ENCODE measurements around the gene CHPF.

The CHPF gene

DNA sequence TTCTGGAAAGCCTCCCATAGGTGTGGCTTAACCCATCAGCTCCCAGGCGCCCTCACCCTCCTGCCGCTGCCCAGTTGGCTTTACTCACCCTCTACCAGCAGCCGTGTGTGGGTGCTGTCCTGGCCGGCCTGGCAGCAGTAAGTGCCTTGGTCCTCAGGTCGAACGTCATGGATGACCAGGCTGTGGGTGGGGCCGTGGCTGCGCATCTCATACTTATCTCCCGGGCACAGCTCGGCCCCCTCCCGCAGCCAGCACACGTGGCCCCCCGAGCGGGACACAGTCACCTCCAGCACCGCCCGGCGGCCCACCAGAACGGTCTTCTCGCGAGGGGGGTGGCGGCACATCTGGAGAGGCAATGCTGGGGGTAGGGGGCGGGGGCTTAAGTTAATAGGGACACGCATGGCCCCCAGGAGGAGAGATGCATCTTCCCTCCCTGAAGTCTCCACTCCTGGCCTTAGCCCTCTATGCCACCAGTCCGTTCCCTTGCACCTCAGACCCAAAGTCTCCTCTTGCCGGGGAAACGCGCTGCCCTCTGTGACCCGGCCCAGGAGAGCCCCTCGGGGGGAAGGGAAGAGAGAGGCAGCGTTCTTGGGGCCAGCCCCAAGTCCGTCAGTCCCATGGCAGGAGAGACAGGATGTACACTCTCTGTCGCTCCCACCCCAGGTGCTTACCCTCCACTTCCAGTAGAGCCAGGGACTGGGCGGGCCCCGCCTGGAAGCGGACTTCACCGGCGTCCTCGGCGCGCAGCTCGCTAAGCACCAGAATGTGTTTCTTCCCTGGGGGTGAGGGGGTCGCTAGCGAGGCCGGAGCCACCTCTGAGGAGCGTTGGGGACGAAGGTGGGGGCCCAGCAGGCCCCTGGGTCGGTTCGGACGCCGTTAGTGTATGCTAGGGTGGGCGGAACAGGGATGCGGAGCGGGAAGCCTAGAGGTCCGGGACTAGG, 8.1 kb upstream of the CHPF start:
- DNase-seq: no peak

DNA sequence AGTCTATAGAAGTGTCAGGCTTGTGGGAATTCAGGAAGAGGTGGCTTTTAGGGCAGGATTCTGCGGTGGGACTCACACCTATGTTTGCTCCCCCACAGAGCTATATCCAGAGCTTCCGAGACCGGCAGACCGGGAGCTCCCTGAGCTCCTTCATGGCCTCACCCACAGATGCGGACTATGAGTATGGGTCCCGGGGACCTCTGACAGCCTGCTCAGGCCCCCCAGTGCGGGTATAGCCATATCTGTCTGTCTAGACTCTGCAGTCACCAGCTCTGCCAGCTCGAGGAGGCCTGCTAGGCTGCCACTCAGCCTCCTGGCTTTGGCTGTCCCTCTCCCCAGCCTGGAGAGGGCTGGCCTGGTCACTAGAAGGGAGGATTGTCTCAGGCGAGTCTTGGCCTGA, 6.0 kb upstream of the CHPF start:
- no peak for DNase-seq

DNA sequence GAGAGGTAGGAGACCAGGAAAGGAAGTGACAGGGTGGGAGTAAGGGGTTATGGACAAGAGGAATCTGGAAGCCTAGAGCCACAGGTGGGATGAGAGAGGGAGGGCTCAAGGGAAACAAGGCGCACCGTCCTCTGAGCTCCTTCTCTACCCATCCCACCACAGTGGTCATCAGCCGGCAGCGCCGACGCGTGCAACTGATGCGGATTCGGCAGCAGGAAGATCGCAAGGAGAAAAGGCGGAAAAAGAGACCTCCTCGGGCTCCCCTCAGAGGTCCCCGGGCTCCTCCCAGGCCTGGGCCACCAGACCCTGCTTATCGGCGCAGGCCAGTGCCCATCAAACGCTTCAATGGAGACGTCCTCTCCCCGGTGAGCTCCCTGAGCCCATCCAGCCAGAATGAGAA, 5.4 kb upstream of the CHPF start:
- no peak for DNase-seq

DNA sequence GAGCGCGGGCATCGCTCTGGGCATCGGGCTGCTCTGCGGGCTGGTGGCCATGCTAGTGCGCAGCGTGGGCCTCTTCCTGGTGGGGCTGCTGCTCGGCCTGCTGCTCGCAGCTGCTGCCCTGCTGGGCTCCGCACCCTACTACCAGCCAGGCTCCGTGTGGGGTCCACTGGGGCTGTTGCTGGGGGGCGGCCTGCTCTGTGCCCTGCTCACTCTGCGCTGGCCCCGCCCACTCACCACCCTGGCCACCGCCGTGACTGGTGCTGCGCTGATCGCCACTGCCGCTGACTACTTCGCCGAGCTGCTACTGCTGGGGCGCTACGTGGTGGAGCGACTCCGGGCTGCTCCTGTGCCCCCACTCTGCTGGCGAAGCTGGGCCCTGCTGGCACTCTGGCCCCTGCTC, 4.0 kb upstream of the CHPF start:
- no peak for DNase-seq

GRCh38 chr2:219545943-219546352, 2.3 kb upstream of the CHPF start:
- no peak for DNase-seq

- DNase-seq: no peak
Measured at GRCh38 chr2:219545295-219545942, 1.8 kb upstream of the CHPF start.

DNA sequence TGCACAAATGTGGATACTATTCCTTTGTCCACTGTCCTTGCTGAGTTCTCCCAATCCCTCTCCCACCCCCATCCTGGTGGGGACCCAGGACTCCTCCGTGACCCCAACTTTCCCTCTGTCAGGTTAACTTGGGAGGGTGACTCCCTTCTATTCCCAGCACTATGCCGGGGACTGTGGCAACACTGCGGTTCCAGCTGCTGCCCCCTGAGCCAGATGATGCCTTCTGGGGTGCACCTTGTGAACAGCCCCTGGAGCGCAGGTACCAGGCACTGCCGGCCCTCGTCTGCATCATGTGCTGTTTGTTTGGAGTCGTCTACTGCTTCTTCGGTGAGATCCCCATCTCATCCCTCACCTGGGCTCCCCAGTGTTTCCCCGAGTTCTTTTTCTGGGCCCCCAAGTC, 958 bp upstream of the CHPF start:
- DNase-seq: no peak

DNA sequence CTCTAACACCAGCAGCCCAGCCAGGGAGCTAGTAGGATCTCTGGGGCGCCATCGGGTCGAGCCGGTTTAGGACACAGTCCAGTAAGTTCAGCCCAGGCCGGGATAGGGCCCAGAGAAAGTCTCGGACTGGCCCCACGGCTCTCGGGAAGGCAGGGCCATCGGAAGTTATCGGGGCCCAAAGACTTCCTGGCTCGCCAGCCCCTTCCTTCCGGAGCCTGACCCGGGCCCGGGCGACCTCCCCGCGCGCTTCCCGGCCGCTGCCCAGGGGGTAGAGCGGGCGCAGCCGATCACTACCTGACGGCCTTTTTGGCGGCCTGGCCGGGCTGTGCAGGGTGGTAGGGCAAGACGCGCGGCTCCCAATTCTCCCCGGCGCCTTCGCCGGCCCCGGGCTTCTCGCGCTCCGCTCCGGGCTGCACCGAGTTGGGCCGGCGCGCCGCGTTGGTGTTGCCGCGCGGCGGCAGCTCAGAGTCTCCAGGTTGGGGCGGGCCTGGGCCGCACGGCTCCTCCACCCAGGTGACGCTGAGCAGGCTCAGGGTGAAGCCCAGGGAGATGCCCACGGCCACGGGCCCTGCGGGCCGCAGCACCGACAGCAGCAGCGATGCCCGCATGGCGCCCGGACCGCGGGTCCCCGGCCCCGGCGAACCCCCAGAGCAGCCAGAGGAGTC, 546 bp downstream of the CHPF start:
- no peak for DNase-seq

GRCh38 chr2:219541611-219542180, 1.9 kb downstream of the CHPF start:
- peak; percentile 86 for DNase-seq

- no peak for DNase-seq
Measured at GRCh38 chr2:219540784-219541504, 2.7 kb downstream of the CHPF start.

DNA sequence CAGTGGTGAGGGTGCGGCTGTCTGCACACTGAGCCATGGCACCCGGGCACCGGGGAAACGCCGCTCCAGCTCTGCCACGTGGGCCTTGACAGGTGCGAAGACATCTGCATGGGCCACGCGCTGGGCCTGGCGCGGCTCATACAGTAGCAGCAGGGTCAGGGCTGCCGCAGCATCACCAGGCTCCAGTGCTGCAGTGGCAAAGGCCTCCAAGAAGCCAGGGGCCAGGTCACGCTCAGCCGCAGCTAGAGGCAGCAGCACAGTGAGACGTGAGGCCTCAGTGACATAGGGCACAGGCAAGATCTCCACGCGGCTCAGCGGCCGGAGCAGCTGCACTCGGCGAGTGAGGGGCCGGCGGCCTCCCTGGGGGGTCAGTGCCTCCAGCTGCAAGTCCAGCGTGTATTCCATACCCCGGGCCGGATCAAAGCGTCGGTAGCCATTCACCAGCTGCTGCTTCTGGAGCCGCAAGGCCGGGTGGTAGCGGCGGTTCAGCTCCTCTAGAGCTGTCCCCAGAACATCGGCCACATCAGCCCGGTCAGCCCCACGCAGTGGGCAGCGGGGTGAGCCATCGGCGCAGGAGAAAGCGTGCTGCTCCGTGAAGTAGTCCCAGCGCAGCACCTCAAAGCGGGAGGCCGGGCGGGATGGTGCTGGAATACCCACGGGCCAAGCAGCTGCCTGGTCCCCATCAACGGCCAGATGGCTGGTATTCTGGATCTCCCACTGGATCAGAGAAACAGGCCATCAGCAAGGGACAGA, 3.5 kb downstream of the CHPF start:
- DNase-seq: no peak

- DNase-seq: no peak
Measured at GRCh38 chr2:219538956-219539788, 4.4 kb downstream of the CHPF start.

- no peak for DNase-seq
Measured at GRCh38 chr2:219538504-219538951, 5.1 kb downstream of the CHPF start.

DNA sequence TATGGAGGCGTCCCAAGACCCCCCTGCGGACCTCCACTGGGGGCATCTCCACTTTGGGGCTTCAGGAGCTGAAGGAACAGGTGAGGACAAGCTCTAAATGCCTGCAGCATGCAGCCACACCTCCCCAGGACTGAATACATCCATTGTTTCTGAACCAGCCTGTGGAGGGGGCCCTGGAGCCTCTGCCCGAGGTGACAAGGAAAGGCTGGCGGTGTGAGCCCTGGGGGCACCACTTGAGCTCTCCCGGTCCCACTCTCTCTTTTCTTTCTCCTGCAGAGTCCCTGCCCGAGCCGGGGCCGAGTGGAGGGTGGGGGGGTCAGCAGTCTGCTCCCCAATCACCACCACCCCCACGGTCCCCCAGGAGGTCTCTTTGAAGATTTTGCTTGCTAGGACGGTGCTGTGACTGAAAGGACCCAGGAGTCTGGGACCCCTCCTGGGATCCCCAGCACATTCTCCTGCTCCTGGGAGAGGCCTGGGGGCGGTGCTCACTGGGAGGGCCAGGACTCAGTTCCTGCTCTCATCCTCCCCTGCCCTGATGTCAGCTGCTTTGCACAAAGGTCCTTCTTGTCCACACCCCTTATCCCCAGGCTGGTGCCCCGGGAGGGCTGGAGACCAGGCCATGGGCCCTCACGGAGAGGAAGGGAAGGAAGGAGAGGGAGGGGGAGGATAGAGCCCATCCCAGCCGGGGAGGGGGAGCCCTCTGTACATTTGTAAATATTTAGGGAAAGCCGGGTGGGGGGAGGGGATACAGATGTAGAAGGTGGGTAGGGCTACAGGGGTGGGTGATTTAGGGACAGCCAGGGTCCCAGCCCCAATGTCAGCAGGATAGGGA, 5.7 kb downstream of the CHPF start:
- DNase-seq: no peak

GRCh38 chr2:219536967-219537366, 6.6 kb downstream of the CHPF start:
- no peak for DNase-seq

DNA sequence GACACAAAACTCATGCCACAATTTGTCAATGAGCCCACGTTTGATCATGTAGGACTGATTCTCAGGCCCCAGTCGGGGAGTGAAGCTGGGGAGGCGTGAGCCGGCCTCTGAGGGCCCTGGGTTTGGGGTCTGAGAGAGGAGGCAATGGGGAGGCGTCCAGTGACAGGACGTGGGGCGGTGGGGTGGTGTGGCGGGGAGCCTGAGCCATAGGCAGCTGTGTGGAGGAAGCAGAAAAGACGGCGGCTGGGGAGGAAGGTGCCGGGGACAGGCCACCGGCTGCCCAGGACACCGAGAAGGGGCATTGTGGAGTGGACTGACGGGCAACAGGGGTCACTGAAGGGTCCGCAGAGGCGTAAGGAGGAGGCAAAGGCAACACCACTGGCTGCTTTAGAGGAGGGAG, 7.2 kb downstream of the CHPF start:
- no peak for DNase-seq

DNA sequence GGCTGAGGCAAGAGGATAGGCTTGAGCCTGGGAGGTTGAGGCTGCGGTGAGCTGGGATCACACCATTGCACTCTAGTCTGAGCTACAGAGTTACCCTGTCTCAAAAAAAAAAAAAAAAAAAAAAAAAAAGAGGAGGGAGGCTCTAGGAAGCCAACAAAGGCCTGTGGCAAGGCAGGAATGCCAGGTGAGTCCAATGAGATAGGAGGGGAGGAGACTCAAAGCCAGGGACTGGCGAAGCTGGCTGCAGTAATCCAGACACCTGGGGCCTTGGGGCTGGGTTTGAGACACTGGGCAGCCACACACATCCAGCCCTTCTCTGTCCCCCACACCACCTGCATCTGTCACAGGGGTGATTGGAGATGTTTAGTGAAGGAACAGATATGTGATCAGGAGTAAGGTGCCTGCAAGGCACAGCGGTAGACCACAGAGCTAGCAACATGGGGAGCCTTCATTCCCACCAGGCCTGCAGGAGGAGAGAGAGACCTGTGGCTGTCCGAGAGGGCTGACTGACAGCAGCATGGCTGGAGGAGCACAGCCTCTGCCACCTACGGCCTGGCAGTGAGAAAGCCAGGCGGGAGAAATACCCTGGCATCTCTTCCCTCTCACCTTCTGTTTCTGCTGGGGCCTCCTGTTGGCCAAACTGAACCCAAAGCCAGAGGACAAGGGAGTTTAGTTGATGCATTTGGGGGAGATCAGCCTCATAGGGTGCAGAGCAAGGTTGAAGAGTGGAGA, 9.5 kb downstream of the CHPF start:
- no peak for DNase-seq

- DNase-seq: no peak
Measured at GRCh38 chr2:219532378-219532649, 11.3 kb downstream of the CHPF start.

DNA sequence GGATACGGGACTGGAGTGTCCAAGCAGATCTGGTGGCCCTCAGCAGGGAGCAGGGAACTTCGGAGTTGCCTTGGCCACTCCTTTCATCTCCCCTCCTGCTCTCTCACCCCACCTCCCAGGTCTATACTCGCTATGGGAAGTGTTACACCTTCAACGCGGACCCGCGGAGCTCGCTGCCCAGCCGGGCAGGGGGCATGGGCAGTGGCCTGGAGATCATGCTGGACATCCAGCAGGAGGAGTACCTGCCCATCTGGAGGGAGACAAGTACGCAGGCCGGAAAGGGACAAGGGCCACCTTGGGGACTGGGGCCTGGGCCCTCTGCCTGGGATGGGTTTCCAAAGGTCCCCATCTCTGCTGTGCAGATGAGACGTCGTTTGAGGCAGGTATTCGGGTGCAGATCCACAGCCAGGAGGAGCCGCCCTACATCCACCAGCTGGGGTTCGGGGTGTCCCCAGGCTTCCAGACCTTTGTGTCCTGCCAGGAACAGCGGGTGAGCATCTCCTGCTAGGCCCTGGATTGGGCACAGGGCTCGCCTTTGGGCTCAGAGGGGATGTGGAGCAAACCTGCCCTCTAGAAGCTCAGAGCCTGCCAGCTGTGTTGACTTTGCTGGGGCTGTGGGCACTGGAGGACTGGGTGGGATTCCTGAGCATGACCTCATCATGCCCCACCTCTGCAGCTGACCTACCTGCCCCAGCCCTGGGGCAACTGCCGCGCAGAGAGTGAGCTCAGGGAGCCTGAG, 11.8 kb downstream of the CHPF start:
- no peak for DNase-seq

All from CD4-positive, alpha-beta T cell treated with Interleukin-15 for 1 hour (primary cell).